SJSA1 (cell line): ENCODE measurements around the gene LIN54. TPM values are rescaled to one million over a fixed set of nuclear protein-coding genes. Genes with fewer than 3 reads are reported as not detected.
A peak's percentile ranks its signal among the peaks of the same experiment; 100 is the strongest.

ENCODE experiments used
- DNase-seq, 2 experiments: peaks; one replicate each; pipeline ENCODE4 v3.0.0-alpha.2; 2015 to 2020; ENCODE audit warnings: low spot score in 2 of 2, low read depth in 1 of 2
- H3K27ac ChIP-seq: fragments of 250-450 bp; sonication (Bioruptor Pico); 2 replicates; pipeline ENCODE4 v1.5.1; 2020; ENCODE audit warnings: mild to moderate bottlenecking, moderate library complexity
- H3K27me3 ChIP-seq: fragments of 250-450 bp; sonication (Bioruptor Pico); replicated peaks from 2 replicates; pipeline ENCODE4 v1.5.1; 2020; ENCODE audit warnings: mild to moderate bottlenecking, moderate library complexity
- H3K36me3 ChIP-seq: fragments of 250-450 bp; sonication (Bioruptor Pico); 2 replicates; pipeline ENCODE4 v1.5.1; 2020; ENCODE audit warnings: mild to moderate bottlenecking
- H3K4me1 ChIP-seq: fragments of 250-450 bp; sonication (Bioruptor Pico); replicated peaks from 2 replicates; pipeline ENCODE4 v1.6.1; 2021; ENCODE audit warnings: mild to moderate bottlenecking
- H3K4me3 ChIP-seq: fragments of 250-450 bp; sonication (Bioruptor Pico); 2 replicates; pipeline ENCODE4 v1.5.1; 2020; ENCODE audit warnings: mild to moderate bottlenecking
- H3K9me3 ChIP-seq: fragments of 250-450 bp; sonication (Bioruptor Pico); replicated peaks from 2 replicates; pipeline ENCODE4 v1.5.1; 2020; ENCODE audit warnings: mild to moderate bottlenecking
- total RNA-seq: library from RNA; depleted of rRNA; stranded (reverse); fragments of >200 nt; shearing (Covaris generic); gene quantifications from 2 replicates; pipeline ENCODE4 v1.2.3, GENCODE V29; 2014

Gene LIN54
- total RNA-seq, 1 experiment from 2014 or later, result 42.4 TPM

DNA sequence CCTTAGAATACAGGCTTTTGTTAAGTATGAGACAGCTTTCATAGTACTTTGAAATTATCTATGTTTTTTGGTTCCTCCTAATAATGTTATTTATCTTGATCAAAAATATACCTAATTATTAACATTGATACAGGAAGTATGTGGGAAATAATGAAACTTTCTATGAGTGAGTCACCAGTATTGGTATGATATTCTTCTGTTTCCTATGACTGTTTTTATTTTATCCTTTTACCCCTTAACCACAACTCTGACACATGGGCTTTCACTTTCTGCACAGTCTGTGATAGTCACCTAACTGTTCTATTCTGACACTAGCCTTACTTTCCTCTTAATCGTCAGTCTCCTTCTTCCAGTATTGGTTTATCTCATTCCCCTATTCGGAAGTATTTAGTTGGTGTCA lies 105.4 kb downstream of the LIN54 start:
- Histone ChIP-seq H3K4me3 (no peak overlapping the region), H3K9me3 (no peaks in the 10 kb centered on the region), H3K27me3 (no peaks in the 10 kb centered on the region), H3K36me3 (peaks cover 4% of the 10 kb centered on the region; the same call in 1 of the 2 replicates), H3K27ac (no peak overlapping the region), H3K4me1 (no peaks in the 10 kb centered on the region)
- no peak for DNase-seq

DNA sequence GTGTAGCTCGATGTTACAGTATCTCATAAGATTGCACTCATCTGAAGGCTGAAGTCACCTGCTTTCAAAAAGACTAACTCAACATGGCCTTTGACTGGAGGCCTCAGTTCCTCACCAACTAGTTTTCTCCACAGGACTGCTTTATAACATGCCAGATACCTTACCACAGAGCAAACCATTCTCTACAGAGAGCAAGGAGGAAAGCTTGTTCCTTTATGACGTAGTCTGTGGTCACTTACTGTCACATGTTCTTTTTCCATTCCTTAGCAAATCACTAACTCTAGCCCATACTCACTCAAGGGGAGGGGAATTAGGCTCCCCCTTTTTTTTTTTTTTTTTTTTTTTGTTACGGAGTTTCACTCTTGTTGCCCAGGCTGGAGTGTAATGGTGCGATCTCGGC lies 106.9 kb downstream of the LIN54 start:
- Histone ChIP-seq H3K27me3 (no peaks in the 10 kb centered on the region), H3K27ac (no peak overlapping the region), H3K9me3 (no peaks in the 10 kb centered on the region), H3K36me3 (peaks cover 11% of the 10 kb centered on the region), H3K4me1 (peaks cover 5% of the 10 kb centered on the region), H3K4me3 (no peak overlapping the region)
- no peak for DNase-seq

GRCh38 chr4:82901183-82901718 lies 109.4 kb downstream of the LIN54 start:
- peaks cover 5% of the 10 kb centered on the region for H3K4me1 ChIP-seq
- H3K27ac ChIP-seq, result peak overlapping the region; percentile 99
- no peaks in the 10 kb centered on the region for H3K9me3 ChIP-seq
- peak overlapping the region; percentile 75 for H3K4me3 ChIP-seq
- no peaks in the 10 kb centered on the region for H3K27me3 ChIP-seq
- peaks cover 24% of the 10 kb centered on the region for H3K36me3 ChIP-seq
- no peak for DNase-seq

GRCh38 chr4:82900411-82901182 lies 110.0 kb downstream of the LIN54 start, which contains the start of gene THAP9:
Gene THAP9 (plus strand): TSS chr4:82900735. CDS start chr4:82900803, 68 bp downstream.
- Histone ChIP-seq H3K4me1 (peaks cover 5% of the 10 kb centered on the region), H3K27ac (peak within 1 kb of the TSS; percentile 99), H3K4me3 (peak within 1 kb of the TSS; percentile 75), H3K9me3 (no peaks in the 10 kb centered on the region), H3K36me3 (peaks cover 29% of the 10 kb centered on the region), H3K27me3 (no peaks in the 10 kb centered on the region)
- DNase-seq, result peak; percentile 99

DNA sequence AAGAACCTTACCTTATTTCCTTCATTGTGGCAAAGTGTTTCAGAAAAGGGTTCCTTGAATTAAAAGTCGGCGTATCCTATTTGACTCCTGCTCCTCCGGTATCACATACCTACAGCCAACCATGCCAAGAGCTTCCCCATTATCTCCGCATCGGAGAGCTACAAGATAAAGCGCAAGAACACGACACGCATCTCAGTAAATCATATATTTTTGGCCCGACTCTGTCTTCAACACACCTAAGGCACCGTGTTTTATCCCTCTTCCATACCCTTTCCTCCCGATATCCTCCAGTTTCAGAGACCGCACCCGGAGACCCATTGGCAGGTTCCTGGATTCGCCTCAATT lies 110.6 kb downstream of the LIN54 start:
- Histone ChIP-seq H3K4me3 (peak overlapping the region; percentile 75), H3K36me3 (peaks cover 32% of the 10 kb centered on the region), H3K27ac (peak overlapping the region; percentile 99), H3K27me3 (no peaks in the 10 kb centered on the region), H3K4me1 (peaks cover 5% of the 10 kb centered on the region), H3K9me3 (no peaks in the 10 kb centered on the region)
- no peak for DNase-seq

- H3K36me3 ChIP-seq, result peaks cover 37% of the 10 kb centered on the region
These were observed 111.1 kb downstream of the LIN54 start for GRCh38 chr4:82899374-82900065.

GRCh38 chr4:82898322-82899243 lies 112.0 kb downstream of the LIN54 start:
- peak overlapping the region; percentile 75 for H3K4me3 ChIP-seq
- peaks cover 46% of the 10 kb centered on the region for H3K36me3 ChIP-seq
- no peaks in the 10 kb centered on the region for H3K9me3 ChIP-seq
- peak; percentile 66 to 67 for DNase-seq
- H3K27me3 ChIP-seq, result no peaks in the 10 kb centered on the region
- peak overlapping the region; percentile 99 for H3K27ac ChIP-seq
- H3K4me1 ChIP-seq, result peaks cover 5% of the 10 kb centered on the region

More at GRCh38 chr4:82899374-82900065, 111.1 kb downstream of the LIN54 start:
- H3K4me1 ChIP-seq, result peaks cover 5% of the 10 kb centered on the region
- no peaks in the 10 kb centered on the region for H3K27me3 ChIP-seq
- H3K9me3 ChIP-seq, result no peaks in the 10 kb centered on the region
- DNase-seq, result peak in 1 of 2 experiments; percentile 26
- H3K4me3 ChIP-seq, result peak overlapping the region; percentile 75
- peak overlapping the region; percentile 99 for H3K27ac ChIP-seq

DNA sequence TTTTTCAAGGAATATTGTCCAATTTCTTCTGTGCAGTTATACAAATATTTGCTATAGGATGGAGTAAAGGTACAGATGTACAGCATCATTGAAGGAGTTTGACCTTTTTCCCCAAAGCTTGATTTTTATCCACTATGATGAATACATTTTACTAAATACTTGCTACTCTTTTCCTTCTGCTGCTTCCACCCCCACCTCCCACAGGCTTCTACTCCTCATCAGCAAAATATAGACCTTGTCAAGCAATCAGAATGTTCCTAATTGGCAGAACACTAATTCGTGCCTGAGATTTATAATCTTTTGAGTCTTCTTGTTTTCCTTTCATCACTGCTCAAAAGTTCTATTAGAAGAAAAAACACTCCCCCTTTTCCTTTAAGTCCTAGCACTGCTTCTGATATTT lies 113.9 kb downstream of the LIN54 start:
- peaks cover 7% of the 10 kb centered on the region for H3K4me1 ChIP-seq
- DNase-seq, result no peak
- no peaks in the 10 kb centered on the region for H3K27me3 ChIP-seq
- H3K27ac ChIP-seq, result no peak overlapping the region
- no peak overlapping the region for H3K4me3 ChIP-seq
- H3K36me3 ChIP-seq, result peaks cover 58% of the 10 kb centered on the region
- H3K9me3 ChIP-seq, result no peaks in the 10 kb centered on the region

- DNase-seq, result no peak
- Histone ChIP-seq H3K27me3 (no peaks in the 10 kb centered on the region), H3K4me1 (peaks cover 8% of the 10 kb centered on the region), H3K9me3 (no peaks in the 10 kb centered on the region), H3K36me3 (peaks cover 67% of the 10 kb centered on the region), H3K27ac (no peak overlapping the region), H3K4me3 (no peak overlapping the region)
These were observed 116.7 kb downstream of the LIN54 start for GRCh38 chr4:82893942-82894341.

- peaks cover 65% of the 10 kb centered on the region for H3K36me3 ChIP-seq
- peaks cover 8% of the 10 kb centered on the region for H3K4me1 ChIP-seq
- no peaks in the 10 kb centered on the region for H3K27me3 ChIP-seq
- no peak overlapping the region for H3K27ac ChIP-seq
- H3K4me3 ChIP-seq, result no peak overlapping the region
- no peak for DNase-seq
- no peaks in the 10 kb centered on the region for H3K9me3 ChIP-seq
These were observed 118.2 kb downstream of the LIN54 start for GRCh38 chr4:82892467-82892802.

- no peaks in the 10 kb centered on the region for H3K9me3 ChIP-seq
- H3K4me3 ChIP-seq, result peak overlapping the region; percentile 73
- no peaks in the 10 kb centered on the region for H3K27me3 ChIP-seq
- H3K4me1 ChIP-seq, result peaks cover 9% of the 10 kb centered on the region
- DNase-seq, result no peak
- H3K27ac ChIP-seq, result peak overlapping the region; percentile 94
- peaks cover 61% of the 10 kb centered on the region for H3K36me3 ChIP-seq
These were observed 118.7 kb downstream of the LIN54 start for GRCh38 chr4:82891707-82892466.

DNA sequence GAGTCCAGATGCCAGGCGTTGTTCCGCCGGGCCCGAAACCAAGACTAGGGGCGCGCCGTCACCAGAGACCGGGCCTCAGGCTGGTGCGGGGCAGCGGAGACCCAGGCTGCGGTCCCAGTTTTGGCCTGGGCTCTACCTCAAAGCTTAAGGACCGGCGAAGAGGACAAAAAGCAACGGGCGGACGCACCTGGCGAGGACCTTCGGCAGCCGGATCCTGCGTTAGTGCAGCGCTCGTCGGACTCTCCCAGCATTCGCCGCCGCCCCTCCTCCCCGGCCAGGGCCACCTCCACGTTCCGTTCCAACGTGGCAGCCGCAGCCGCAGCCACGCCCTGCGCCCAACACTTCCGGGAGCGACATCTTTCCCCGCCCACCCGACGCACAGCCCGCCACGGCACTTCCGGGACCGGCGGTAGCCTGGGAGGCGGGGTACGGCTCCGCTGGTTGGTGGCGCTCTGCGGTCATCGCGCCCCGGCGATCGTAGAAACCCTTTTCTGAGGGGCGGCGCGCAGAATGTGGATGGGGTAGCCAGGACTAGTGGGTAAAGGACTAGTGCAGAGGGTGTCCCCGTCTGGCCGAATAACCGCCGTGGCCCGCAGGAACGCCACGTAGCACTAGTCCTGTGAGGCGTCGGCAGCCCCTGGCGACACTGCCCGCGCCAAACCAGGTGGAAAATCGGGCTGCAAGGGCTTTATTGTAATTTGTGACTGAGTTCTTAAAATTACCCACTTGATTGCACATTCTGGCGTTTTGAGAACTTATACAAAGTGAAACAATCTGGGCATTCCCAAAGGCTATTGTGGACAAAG lies 119.5 kb downstream of the LIN54 start, which contains the start of gene SEC31A:
Gene SEC31A, minus strand, starts transcription at position 253 of the 806 bp plus-strand sequence. CDS start 9,217 bp downstream, outside the sequence.
- Histone ChIP-seq H3K4me1 (peaks cover 9% of the 10 kb centered on the region), H3K4me3 (peak within 1 kb of the TSS; percentile 73), H3K36me3 (peaks cover 59% of the 10 kb centered on the region), H3K27me3 (no peaks in the 10 kb centered on the region), H3K9me3 (no peaks in the 10 kb centered on the region), H3K27ac (peak within 1 kb of the TSS; percentile 94)
- DNase-seq, result peak; percentile 96 to 97
